Ovary (tissue), 3 donors: ENCODE measurements around the gene LRRC27.

Experiments used
- CTCF ChIP-seq, 3 donors: fragments of 450-650 bp in 2 of 3; fragments of 200-600 bp in 1 of 3; IDR thresholded peaks; one replicate each; pipeline versions ENCODE4 v1.5.1 to v1.8.0; 2016 to 2022; ENCODE audit warnings: antibody characterized with exemption in 3 of 3, mild to moderate bottlenecking in 1 of 3
- POLR2A ChIP-seq: fragments of 450-650 bp; IDR thresholded peaks from one replicate; pipeline ENCODE4 v1.6.1; 2017; ENCODE audit warnings: antibody characterized with exemption, mild to moderate bottlenecking, moderate library complexity
- donor health status: DM: no; HTN: no; CAD: no.

- TF ChIP-seq CTCF (IDR thresholded peaks at IDR 0.05) = no peak
- TF ChIP-seq POLR2A = no peak
Measured at GRCh38 chr10:132360766-132361447, 28.9 kb downstream of the LRRC27 start.
